HL-60/S4 treated with phorbol 12-myristate 13-acetate at 8.2 ng/mL for 4 days and 3 days (cell line): ENCODE data around the gene GALNT18.

Experiments
- in situ Hi-C: fragments of 300-500 bp; cut with MboI; formaldehyde crosslinking; loops from 2 replicates; pipeline ENCODE4 v1.15.0; 2022; ENCODE audit warnings: low sequenced_read_pairs

GALNT18 gene

DNA sequence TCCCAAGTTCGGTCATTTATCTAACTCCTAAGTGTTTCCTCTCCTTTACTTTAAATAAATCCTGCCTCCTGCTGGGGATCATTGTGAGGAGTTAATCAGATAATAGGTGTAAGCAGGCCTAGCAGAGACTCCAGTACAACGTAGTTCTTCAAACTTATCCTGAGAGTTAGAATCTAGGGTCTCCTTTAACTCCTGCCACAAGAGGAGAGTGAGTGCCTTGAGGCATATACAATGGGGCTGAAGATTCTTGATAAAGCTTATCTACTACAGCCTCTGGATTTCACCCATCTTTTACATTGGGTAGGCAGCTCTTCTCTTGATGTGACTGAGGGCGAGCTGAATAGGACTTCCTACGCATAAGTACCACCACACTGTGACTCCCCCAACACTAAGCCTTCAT is 3.1 kb upstream of the GALNT18 start:
- in situ Hi-C loops: no loop called here

DNA sequence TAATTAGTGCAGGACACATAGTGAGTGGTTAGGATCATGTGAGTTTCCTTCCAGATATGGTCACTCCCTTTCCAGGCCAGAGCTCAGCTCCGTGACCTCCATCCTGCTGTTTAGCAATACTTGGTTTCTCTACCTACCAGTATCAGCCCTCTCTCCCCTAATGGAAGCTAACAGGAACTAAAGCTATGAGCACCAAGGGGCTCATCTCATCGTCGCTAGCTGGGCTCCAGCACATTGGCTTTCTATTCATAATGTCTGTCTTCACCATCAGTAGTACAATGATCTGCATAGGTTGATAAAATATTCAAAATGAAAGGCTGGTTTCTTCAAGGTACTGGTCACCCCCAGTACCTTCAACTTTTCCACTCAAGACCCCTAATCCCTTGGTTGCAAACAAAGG is 2.4 kb upstream of the GALNT18 start:
- in situ Hi-C loops: no loop called here

- in situ Hi-C loops: no loop called here
Observed at GRCh38 chr11:11622772-11623171, 967 bp upstream of the GALNT18 start.

GRCh38 chr11:11622340-11622706 is 518 bp upstream of the GALNT18 start:
- in situ Hi-C loops: no loop called here

DNA sequence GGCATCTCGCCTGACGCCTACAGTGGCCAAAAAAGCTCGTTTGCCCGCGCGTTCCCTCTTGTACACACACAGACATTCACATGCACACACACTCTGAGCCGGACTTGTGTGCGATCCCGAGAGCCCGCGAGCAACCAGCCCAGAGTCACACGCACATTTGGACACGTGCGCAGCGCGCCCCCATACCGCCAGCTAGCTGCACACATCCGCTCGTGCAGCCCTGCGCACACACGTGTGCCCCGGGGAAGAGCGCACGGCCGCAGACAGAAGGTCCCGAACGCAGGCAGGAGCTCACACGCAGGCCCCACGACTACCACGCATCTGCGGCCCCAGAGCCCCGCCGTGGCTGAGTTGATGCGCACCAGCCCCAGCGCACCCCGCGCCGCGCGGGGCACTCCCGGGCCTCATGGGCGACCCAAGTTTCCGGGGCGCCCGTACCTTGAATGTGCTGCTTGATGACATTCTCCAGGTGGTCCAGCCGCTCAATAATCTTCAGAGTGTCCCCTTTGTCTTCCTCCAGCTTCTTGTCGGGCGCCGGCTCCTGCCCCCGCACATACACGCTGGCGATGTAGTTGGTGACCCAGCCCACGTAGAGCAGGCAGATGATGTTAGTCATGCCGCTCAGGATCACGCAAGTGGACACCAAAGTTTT is 758 bp downstream of the GALNT18 start:
- in situ Hi-C loops: no loop called here

- in situ Hi-C loops: no loop called here
Observed at GRCh38 chr11:11620173-11620920, 1.5 kb downstream of the GALNT18 start.

GRCh38 chr11:11618973-11619435 is 2.8 kb downstream of the GALNT18 start:
- in situ Hi-C loops: no loop called here

DNA sequence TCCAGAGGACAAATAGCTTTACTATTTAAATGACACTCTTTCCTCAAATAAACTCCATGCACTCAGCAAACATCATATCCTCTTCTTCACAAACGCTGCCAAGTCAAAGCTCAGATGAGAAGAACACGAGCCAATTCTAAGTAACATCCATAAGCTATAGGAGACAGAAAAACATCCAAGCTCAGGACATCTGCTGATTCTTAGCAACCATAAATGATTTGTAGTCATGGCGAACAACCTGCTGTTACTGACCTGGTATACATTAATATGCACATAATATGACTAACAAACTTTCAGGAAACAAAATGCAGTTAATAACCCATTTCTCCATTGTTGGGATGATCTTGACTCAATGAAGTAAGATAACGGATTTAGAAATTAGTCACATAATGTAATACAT is 6.7 kb downstream of the GALNT18 start:
- in situ Hi-C loops: no loop called here

DNA sequence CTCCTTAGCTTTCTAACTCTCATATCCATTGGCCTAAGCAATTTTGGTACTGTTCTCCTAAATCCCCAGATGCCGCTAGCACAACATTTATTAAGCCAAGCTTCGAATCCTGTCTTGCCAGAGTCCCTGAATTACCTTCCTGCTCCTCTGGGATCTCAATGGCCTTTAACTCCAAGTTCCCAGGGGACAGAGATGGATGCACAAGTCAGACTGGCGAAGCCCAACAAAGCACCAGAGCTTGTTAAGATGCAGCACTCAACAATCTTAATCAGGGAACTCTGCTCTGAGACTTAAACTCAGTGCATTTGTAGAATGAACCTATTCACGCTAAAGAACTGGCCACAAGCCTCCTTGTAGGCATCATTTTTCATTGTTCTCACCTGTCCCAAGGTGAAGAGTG is 9.4 kb downstream of the GALNT18 start:
- in situ Hi-C loops: no loop called here

- in situ Hi-C loops: no loop called here
Observed at GRCh38 chr11:11611381-11611780, 10.4 kb downstream of the GALNT18 start.

- in situ Hi-C loops: no loop called here
Observed at GRCh38 chr11:11608783-11609232, 13.0 kb downstream of the GALNT18 start.

DNA sequence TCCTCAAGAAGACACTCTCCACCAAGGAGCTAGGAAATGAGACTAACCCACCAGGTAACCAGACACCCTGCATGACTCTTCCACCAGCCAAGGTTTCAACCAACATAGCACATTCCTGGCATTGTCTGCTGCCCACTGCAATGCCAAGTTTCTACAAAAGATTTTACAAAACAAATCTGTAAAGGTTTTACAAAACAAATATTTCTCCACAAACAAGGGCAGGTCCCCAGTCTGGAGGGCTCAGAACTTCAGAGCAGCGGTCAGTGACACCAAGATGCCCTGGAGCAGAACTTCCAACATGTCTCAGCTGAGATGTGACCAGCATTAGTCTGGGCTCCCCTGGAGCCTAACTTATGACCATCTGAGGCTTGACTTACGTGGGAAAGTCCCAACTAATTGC is 14.0 kb downstream of the GALNT18 start:
- in situ Hi-C loops: no loop called here

DNA sequence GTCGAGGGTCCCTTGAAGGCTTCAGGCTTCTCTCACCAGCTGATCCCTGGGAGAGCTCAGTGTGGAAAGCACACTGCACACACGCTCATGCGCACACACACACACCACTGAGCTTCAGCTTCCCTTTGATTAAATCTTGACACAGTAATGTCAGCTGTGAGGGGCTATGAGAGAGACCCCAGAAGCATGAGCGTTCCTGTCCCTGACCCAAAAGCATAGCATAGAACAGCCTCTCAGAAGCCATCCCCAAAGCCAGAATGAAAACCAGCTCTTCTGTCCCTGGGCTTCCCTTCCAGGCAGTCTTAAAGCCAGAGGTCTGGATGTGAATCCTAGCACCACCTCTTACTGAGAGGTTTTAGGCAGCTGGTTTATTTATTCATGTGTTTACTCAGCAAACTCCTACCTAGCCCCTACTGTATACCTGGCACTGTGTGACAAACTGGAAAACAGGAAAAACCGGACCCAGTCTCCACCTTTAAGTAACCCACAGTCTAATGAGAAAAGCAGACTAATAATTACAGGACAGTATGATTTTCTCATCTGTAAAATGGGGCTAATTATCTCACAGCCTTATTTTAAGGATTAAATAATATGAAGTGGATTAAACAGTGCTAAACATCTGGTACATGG is 15.9 kb downstream of the GALNT18 start:
- in situ Hi-C loops: no loop called here

GRCh38 chr11:11605181-11605580 is 16.6 kb downstream of the GALNT18 start:
- in situ Hi-C loops: no loop called here

GRCh38 chr11:11604370-11604990 is 17.3 kb downstream of the GALNT18 start:
- in situ Hi-C loops: no loop called here

DNA sequence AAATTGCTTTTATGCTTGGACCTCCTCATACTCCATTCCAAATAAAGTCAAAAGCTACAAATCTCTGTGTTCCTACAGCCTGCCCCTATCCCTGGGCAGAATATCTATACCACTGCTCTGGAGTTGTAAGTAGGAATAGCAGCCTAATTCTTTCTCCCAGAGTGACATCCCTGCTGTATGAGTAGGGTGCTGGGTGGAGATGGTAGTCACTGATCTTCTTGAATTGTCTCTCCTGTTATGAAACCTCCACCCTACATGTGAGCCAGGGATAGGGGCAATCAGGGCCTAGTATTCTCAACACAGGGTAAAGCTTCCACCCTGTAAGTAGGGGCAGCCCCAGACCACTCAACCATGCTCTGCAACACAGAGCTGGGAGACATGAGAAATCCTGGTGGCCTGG is 19.8 kb downstream of the GALNT18 start:
- in situ Hi-C loops: no loop called here

DNA sequence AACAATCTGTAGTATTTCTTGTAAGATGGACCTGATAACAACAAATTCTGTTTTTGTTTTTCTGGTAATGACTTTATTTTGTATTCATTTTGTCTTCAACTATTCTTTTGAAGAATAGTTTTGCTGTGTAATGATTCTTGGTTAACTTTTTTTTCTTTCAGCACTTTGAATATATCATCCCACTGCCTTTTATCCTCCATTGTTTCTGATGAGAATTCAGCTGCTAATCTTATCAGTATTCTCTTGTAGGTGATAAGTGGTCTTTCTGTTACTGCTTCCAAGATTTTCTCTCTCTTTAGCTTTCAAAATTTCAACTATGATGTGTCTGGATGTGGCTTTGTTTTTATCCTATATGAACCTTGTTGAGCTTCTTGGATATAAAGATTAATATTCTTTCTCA is 21.5 kb downstream of the GALNT18 start:
- in situ Hi-C loops: no loop called here

GRCh38 chr11:11598243-11598642 is 23.6 kb downstream of the GALNT18 start:
- in situ Hi-C loops: no loop called here

GRCh38 chr11:11594162-11594561 is 27.6 kb downstream of the GALNT18 start:
- in situ Hi-C loops: no loop called here

DNA sequence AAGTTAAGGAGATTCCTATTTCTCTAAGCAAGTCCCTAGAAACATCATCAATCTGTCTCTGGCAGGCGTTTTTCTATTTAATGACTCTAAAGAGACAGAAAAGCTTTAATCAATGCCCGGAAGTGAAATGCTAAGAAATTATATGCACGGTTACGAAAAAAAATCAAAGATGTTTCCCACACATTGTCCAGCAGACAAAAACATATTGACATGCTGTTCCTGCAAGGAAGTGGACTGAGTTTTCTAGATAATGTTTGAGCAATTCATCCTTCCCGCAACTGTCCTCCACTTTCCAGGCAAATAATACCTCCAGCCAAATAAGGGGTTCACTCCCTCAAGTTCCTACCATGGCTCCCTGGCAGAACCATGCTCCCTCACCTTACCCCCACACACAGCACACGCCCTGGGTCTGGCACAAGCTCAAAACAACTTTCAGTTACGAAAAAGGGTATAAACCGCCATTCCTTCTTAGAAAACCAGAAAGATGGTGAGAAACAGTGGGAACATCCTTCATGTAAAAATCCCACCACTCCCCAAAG is 29.6 kb downstream of the GALNT18 start:
- in situ Hi-C loops: no loop called here

DNA sequence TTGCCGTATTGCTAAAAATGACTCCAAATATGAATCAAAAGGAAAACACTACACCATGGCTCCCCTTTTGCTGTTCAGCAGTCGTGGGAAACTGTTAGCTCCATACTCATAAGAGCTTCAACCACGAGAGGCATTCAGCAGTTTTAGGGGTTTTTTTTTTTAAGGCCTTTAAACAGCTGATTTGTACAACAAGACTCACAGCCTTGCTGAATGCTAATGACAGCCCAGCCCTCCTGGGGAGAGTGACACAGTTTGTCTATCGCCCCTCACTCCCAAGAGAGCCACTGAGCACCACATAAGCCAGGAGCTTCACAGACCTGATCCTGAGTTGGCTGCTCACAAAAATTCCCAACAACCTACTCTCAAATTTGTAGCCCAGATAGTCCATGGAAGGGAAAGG is 32.4 kb downstream of the GALNT18 start:
- in situ Hi-C loops: no loop called here
